Fibroblast of the conjunctiva (primary cell): Measurements from ENCODE around the gene NR5A1.

Experiments used
- DNase-seq: peaks from one replicate; pipeline ENCODE4 v3.0.0-alpha.2; 2010; ENCODE audit warnings: low read depth

NR5A1 gene

DNA sequence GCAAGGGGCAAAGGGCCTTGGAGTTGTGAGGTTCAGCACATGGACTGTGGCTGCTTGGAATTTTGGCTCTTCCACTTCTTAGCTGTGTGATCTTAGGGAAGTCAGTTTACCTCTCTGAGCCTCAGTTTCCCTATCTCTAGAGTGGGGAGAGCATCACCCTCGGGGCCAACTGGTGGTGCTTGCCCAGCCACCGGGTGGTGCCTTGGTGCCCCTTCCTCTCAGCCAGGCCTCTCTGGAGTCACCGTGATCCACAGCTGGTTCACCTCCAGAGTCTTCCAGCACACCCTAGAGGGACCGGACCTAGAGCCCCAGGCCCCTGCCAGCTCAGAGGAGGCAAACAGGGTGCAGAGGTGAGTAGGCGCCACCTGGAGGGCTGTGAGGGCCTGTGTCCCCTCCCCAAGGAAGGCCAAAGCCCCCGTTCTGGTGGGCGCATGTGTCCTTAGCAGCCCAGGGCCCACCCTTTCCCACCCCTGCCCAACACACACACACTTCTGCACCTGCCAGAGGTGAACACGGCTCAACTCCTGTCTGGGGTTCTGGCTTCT lies 49.2 kb downstream of the NR5A1 start:
- no peak for DNase-seq

DNA sequence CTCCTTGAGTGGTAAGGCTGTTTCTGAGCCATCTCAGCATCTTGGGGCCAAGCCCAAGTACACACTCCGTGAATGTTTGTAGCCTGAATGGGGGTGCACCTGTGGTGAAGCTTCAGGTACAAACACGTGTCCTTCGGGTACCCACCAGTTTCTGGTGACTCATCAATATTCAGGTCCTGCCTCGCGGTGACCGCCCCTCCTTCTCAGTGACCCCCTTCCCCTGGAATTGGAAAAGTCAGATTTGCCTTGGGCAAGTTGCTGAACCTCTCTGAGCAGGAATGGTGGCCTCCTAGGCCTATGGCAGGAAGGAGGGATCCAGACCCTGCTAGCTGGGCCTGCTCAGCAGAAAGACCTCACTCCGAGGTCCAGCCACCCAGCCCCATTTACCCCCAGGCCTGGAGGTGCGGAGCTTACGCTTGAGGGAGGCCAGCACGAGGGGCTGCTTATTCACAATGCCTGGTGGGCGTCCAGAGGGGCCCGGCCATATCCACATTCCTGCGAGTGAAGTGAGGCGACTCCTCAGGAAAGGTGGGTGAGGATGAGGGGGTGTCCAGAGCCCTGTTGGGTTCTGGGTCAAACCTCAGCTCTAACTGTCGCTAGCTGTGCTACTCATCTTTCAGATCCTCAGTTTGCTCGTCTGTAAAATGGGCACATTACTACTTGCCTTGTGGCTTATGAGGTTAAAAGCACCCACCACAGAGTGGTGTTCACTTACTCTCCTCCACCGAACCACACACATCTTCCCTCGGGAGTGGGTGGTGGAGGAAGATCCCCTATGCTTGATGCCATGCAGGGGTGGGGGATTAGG lies 49.9 kb downstream of the NR5A1 start:
- no peak for DNase-seq

DNA sequence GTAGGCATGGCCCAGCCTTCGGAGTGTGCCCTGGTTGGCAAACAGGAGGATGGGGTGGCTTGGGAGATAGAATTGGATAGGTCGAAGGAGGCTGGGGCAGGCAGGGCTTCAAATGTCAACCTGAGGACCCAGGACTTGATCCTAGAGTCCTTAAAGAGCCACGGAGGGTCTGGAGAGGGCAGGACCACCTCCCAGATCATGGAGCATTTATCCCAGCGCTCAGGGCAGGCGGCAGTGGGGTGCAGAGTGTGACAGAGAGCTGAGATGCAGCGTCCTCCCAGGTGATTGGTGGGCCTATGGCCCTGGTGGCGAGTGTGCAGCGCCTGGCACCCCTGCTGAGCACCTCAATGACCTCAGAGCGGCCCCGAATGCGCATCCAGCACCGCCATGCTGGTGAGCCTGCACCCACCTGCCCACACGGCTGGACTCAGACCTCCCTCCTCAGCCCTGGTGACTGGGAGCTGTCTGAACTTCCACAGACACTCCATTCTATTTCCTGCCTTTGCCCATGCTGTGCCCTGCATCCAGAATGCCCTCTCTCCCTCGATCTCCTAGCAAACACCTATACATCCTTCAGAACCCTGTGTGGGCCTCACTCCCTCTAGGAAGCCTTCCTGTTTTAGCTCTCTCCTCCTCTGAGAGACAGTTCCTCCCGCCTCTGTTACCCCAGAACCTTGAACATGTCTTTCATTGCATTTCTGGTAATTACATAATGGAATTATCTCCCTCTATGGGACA lies 50.7 kb downstream of the NR5A1 start:
- no peak for DNase-seq

- no peak for DNase-seq
Measured at GRCh38 chr9:124455820-124456219, 51.4 kb downstream of the NR5A1 start.

GRCh38 chr9:124454791-124455443 lies 52.3 kb downstream of the NR5A1 start:
- no peak for DNase-seq

- DNase-seq, result no peak
Measured at GRCh38 chr9:124454296-124454695, 52.9 kb downstream of the NR5A1 start.

- no peak for DNase-seq
Measured at GRCh38 chr9:124453586-124454191, 53.5 kb downstream of the NR5A1 start.

DNA sequence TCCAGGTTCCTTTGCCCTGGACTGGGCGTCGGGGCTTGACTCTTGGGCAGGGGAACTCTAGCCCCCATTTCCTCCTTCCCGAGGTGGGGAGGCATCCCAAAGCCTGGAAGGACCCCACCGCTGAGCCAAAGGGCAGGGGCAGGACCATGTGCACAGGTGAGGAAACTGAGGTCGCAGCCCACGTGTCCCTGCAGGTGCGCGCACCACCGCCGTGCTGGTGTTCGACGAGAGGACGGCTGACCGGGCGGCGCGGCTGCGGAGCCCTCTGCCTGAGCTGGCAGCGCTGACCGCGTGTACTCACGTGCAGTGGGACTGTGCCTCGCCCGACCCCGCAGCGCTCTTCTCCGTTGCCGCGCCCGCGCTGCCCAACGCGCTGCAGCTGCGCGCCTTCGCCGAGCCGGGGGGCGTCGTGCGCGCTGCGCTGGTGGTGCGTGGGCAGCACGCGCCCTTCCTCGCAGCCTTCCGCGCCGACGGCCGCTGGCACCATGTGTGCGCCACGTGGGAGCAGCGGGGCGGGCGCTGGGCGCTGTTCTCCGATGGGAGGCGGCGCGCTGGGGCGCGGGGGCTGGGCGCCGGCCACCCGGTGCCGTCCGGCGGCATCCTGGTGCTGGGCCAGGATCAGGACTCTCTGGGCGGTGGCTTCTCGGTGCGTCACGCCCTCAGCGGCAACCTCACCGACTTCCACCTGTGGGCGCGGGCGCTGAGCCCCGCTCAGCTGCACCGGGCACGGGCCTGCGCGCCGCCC lies 54.2 kb downstream of the NR5A1 start:
- no peak for DNase-seq

- DNase-seq, result no peak
Measured at GRCh38 chr9:124452326-124452725, 54.9 kb downstream of the NR5A1 start.

DNA sequence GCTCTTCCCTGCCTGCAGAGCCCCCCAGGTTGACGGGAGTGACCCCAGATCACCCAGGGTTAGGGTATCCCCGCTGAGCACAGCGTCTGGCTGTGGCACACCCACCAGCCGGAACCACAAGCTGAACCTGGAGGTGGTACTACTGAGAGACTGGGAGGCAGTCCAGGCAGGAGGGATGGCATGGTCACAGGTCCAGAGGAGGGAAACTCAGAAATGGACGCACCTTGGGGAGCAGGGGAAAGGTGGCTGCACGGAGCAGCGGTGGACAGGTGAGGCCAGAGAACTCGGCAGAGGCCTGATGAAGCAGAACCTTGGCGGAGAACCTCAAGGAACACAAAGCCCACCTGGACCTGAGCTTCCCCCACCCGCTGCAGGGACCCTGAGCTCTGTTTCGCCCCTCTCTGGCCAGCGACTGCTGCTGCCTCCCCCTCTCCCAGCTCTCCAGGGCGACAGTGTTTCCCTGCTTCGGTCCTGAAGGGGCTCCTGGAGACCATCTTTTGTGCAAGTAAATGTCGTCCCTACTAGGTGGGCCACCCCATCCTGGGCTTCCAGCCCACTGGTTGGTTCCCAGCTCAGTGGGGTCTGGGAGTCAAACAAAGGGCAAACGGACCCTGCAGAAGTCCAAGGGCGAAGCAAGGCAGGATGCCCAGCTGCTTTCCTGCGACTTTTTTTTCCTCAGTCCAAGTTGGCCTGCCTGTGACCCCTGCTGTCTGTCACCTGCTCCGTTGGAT lies 56.1 kb downstream of the NR5A1 start:
- DNase-seq, result no peak

DNA sequence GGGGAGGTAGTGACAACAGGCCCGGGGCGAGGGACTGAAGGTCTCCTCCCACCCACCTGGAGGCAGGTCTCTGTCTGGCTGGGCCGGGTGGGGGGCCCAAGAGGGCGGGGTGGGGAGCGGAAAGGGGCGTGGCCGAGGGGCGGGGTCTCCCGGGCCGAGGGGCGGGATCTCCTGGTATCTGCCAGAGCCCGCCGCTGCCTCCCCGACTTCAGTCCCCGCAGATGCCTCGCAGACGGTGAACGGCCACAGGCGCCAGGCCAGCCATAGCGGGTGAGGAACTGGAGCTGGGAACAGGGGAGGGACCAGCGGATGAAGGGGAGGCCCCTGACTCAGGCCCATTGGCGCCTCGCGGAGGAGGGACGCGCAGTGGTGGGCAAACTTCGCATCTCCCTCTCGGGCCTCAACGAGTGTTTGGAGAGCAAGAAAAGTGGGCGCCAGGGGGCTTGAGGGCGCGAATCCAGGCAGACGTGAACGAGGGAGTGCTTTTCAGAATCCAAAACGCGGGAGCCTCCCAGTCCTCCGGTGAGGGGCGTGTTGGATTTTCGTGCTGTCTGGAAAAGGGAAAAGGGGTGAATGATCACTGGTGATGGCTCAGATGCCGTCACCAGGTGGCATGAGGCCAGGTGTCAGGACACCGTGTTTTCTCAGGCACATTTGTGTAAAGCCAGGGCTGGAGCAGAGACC lies 56.8 kb downstream of the NR5A1 start, which contains the start of gene ADGRD2:
ADGRD2 (plus strand) TSS at position 211 of the 684 bp plus-strand sequence. CDS start 1,216 bp downstream, outside the sequence.
- DNase-seq, result no peak

- no peak for DNase-seq
Measured at GRCh38 chr9:124449381-124450151, 57.6 kb downstream of the NR5A1 start.

GRCh38 chr9:124448019-124448418 lies 59.2 kb downstream of the NR5A1 start:
- no peak for DNase-seq

- no peak for DNase-seq
Measured at GRCh38 chr9:124447297-124447661, 59.9 kb downstream of the NR5A1 start.

GRCh38 chr9:124444166-124444565 lies 63.0 kb downstream of the NR5A1 start:
- no peak for DNase-seq

GRCh38 chr9:124443625-124444024 lies 63.6 kb downstream of the NR5A1 start:
- DNase-seq, result no peak

- no peak for DNase-seq
Measured at GRCh38 chr9:124442826-124443225, 64.4 kb downstream of the NR5A1 start.

DNA sequence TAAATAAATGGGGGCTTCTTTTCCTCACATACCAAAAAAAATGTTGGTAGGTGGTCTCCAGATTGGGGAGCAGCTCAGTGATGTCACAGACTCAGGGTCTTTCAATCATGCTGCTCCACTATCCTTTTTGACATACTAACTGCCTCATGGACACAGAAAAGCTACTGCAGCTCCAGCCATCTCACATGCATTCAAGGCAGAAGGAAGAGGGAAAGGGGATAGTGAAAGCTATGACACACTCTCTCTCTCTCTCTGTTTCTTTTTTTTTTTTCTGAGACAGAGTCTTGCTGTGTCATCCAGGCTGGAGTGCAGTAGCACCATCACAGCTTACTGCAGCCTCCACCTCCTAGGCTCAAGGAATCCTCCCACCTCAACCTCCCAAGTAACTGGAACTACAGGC lies 64.8 kb downstream of the NR5A1 start:
- no peak for DNase-seq

DNA sequence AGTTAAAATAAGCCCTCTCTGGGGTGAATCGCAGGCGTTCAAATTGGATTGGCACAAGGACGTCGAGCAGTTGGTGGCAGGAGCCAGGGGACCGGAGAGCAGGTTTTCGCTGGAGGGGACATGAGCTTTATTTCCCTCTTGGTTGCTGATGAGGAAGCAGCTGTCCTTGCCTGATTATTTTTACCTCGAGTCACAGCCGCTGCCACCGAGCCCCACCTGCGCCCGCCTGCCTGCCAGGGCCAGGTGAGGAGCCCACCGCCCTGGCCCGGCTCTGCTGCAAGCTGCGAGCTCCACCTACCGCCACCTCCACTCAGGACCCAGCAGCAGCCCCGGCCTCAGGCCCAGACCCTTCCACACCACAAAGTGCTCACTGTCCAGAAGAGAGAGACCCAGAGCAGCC lies 65.9 kb downstream of the NR5A1 start:
- DNase-seq, result no peak
